Erythroblast (primary cell): Measurements from ENCODE around the gene IQCM.

Experiments used
- GATA1 ChIP-seq: IDR thresholded peaks from 2 replicates; pipeline ENCODE4 v1.6.1; 2011; ENCODE audit warnings: low read depth, mild to moderate bottlenecking, control low read depth, low read length, moderate library complexity
- POLR2A ChIP-seq: IDR thresholded peaks from 2 replicates; pipeline ENCODE4 v1.6.1; 2011; ENCODE audit warnings: mild to moderate bottlenecking, low read length

- TF ChIP-seq POLR2A (no peak), GATA1 (no peak)
Observed at GRCh38 chr4:149785696-149786431, 29.8 kb downstream of the IQCM start.
